GM12878 (cell line): ENCODE results near the gene SERPINH1. TPM values are rescaled to one million over a fixed set of nuclear protein-coding genes. Genes with fewer than 3 reads are reported as not detected.

ENCODE experiments used
- BACH1 ChIP-seq: fragments of 450-650 bp; IDR thresholded peaks from 2 replicates; pipeline ENCODE4 v1.6.1; 2017; ENCODE audit warnings: mild to moderate bottlenecking, borderline replicate concordance
- CEBPZ ChIP-seq: fragments of 150-350 bp; IDR thresholded peaks from 2 replicates; pipeline ENCODE4 v1.6.1; 2016; ENCODE audit warnings: low read depth, low read length
- CUX1 ChIP-seq: IDR thresholded peaks from 2 replicates; pipeline ENCODE4 v1.6.1; 2012; ENCODE audit warnings: improper control_type of control experiment, low read depth, low read length; ENCODE audit not compliant: insufficient replicate concordance
- EP300 ChIP-seq, 2 experiments: fragments of 150-350 bp in 1 of 2; IDR thresholded peaks; 2 replicates each; pipeline ENCODE4 v1.6.1; 2011 to 2012; ENCODE audit warnings: low read depth in 2 of 2, low read length in 2 of 2, borderline replicate concordance in 1 of 2, improper control_type of control experiment in 1 of 2, inconsistent platforms in 1 of 2; ENCODE audit not compliant: control insufficient read depth in 1 of 2
- HSF1 ChIP-seq: fragments of 150-350 bp; IDR thresholded peaks from 2 replicates; pipeline ENCODE4 v1.6.1; 2014; ENCODE audit warnings: mild to moderate bottlenecking, low read depth, low read length
- IRF4 ChIP-seq: IDR thresholded peaks from 2 replicates; pipeline ENCODE4 v1.6.1; 2011; ENCODE audit warnings: low read depth, low read length
- KLF5 ChIP-seq: fragments of 450-650 bp; IDR thresholded peaks from 2 replicates; pipeline ENCODE4 v1.6.1; 2014; ENCODE audit warnings: mild to moderate bottlenecking; ENCODE audit not compliant: partially characterized antibody
- MLLT1 ChIP-seq: fragments of 450-650 bp; IDR thresholded peaks from 2 replicates; pipeline ENCODE4 v1.6.1; 2016; ENCODE audit warnings: mild to moderate bottlenecking
- POLR2A ChIP-seq: IDR thresholded peaks from 2 replicates; pipeline ENCODE4 v1.6.1; 2011; ENCODE audit warnings: low read depth, mild to moderate bottlenecking, low read length
- REST ChIP-seq: IDR thresholded peaks from 2 replicates; pipeline ENCODE4 v1.6.1; 2012; ENCODE audit warnings: mild to moderate bottlenecking, low read depth, low read length
- SIN3A ChIP-seq: IDR thresholded peaks from 2 replicates; pipeline ENCODE4 v1.6.1; 2012; ENCODE audit warnings: low read depth, low read length, improper control_type of control experiment
- TCF7 ChIP-seq: IDR thresholded peaks from 2 replicates; pipeline ENCODE4 v1.6.1; 2014; ENCODE audit warnings: antibody characterized with exemption, borderline replicate concordance
- ZNF622 ChIP-seq: fragments of 450-650 bp; IDR thresholded peaks from 2 replicates; pipeline ENCODE4 v1.6.1; 2017; ENCODE audit warnings: mild to moderate bottlenecking, inconsistent platforms
- polyA plus RNA-seq, 11 experiments: library from polyadenylated mRNA; depleted of rRNA in 4 of 11; unstranded in 6 of 11; stranded (reverse) in 5 of 11; fragments of >200 nt; fragmentation: Nextera tagmentation in 4 of 11; fragmentation: Illumina TruSeq in 1 of 11; extraction: Ambion mirVana in 4 of 11; extraction: Trizol in 1 of 11; gene quantifications; 1 replicate in 1 of 11; 2 replicates in 10 of 11; pipeline versions ENCODE4 v1.2.1 to v1.2.3, GENCODE V29; 2011 to 2016; ENCODE audit warnings: inconsistent platforms in 2 of 11, missing spikeins in 2 of 11, low read depth in 1 of 11
- total RNA-seq, 4 experiments: library from RNA; depleted of rRNA in 3 of 4; stranded (reverse); fragments of >200 nt in 3 of 4; fragmentation: Illumina TruSeq in 1 of 4; extraction: Trizol in 1 of 4; gene quantifications; 2 replicates each; pipeline versions ENCODE4 v1.2.1 to v1.2.3, GENCODE V29; 2013 to 2021

Gene SERPINH1
- total and polyA plus RNA-seq, 10 of the 15 experiments (the other 5 are each of a cell fraction or from before 2014, with no cell fraction given), result 0.34 to 19.8 (median 13.7) TPM

GRCh38 chr11:75523811-75524664, 38.0 kb upstream of the SERPINH1 start (continued):
- TF ChIP-seq CEBPZ, result no peak
- TF ChIP-seq KLF5, result no peak
- TF ChIP-seq SIN3A, result no peak
- TF ChIP-seq REST, result no peak
- no peak for TF ChIP-seq EP300 (IDR thresholded peaks at IDR 0.05; ENCODE audit: borderline replicate concordance in 1 of 2, control insufficient read depth in 1 of 2, low read depth in 2 of 2, low read length in 2 of 2)
- TF ChIP-seq POLR2A, result no peak
- no peak for TF ChIP-seq IRF4
- TF ChIP-seq MLLT1, result no peak
- TF ChIP-seq CUX1, result no peak
- no peak for TF ChIP-seq BACH1
- no peak for TF ChIP-seq HSF1
- TF ChIP-seq ZNF622, result no peak
- TF ChIP-seq TCF7, result no peak
